GM18873 (cell line): ENCODE data around the gene PLA2G4A.

Experiments used
- ATAC-seq: cut with Tn5 transposase; IDR thresholded peaks from one replicate; pipeline ENCODE4 v1.9.1; 2021; ENCODE audit warnings: mild to moderate bottlenecking, moderate library complexity, moderate number of reproducible peaks; ENCODE audit not compliant: unreplicated experiment, low FRiP score

PLA2G4A gene

DNA sequence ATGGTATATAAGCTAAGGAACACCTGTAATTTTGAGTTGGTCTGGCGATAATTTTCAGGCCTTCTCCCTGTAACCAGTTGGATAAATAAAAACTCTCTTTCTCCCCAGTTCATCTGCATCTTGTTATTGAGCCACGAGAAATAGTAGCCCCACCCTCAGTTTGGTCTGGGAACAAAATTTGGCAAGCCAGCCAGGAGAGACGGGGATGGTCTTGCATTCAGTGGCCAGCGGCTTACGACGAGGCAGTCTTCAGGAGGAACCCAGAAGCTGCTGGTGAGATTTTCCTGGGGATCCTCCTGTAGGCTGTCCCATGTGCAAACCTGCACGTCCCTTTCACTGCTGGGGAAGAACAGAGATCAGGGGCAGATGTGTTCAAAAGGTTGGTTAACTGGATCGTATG, 174.6 kb downstream of the PLA2G4A start:
- no peak for ATAC-seq

GRCh38 chr1:187006896-187007295, 178.1 kb downstream of the PLA2G4A start:
- no peak for ATAC-seq

GRCh38 chr1:187009320-187009719, 180.6 kb downstream of the PLA2G4A start:
- no peak for ATAC-seq

- no peak for ATAC-seq
These were observed 182.0 kb downstream of the PLA2G4A start for GRCh38 chr1:187010571-187011309.

DNA sequence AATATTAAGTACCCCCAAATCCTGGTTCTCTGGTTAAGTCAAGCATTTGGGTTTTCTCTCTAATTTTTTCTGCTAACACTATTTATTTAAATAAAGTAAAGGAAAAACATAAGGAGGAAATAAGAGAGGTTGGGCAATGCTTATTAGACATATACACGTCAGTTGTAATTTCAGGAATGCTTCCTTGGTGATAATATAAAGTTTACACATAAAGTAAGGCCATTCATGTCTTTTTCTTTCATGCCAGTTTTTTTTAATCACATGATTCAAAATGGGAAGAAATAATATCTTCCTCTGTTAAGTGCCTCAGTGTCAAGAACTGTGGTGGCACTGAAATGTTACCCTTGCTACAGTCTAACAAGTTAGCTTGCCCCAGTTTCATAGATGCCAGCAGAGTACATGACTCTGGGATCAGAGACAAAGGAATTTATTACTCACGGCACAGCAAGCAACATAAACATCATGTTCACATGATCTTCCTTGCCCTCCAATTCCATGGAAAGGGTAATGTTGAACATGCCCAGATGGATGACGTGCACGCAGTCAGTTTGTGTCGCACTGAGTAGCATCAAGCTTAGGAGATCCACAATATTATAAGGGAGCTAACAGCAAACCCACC, 184.9 kb downstream of the PLA2G4A start:
- ATAC-seq, result no peak

DNA sequence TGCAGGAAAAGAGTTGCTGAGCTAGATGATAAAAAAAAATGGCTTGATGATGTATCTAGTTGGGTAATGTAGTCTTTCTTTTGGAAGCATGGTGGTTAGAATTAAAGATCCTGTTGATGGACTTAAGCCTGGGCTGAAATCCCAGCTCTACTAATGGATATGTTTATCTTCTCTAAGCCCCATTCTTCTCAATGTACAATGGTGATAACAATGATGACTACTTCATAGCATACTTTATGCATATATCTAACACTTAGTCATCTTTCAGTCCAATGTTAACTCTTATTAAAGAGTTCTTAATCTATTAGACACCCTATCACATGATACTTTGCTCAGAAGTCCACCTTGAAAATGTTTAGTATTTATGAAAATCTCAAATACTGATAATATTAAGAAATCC, 189.5 kb downstream of the PLA2G4A start:
- no peak for ATAC-seq

- no peak for ATAC-seq
These were observed 198.5 kb downstream of the PLA2G4A start for GRCh38 chr1:187027253-187027652.

DNA sequence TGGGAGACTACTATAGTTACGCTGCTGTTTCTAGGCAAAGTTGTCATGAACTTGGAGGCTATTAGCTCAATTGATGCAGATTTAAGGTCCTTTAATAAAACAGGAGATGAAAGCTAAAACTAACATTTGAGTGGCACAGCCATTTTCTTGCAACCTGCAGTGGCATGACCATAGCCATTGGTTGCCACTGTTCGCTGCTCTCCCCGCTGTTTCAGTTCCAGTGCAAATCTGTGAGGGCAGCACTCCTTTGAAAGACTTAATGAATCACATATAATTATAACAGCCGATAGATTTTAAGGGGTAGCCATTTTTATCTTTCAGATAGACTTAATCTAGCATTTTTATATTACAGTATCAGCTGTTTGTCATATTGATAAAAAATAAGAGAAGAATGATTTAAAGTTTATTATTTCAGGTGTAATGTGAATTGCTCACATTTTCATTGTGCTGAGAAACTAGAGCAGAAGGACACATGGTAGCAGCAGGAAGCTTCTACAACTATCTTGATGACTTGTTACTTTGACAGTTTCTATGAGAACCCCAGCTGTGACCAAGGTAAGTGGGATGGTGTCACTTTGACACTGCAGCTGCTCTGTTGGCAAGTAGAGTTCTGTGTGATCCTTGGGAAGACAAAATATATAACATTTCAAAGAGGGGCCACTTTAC, 203.7 kb downstream of the PLA2G4A start:
- ATAC-seq, result no peak

DNA sequence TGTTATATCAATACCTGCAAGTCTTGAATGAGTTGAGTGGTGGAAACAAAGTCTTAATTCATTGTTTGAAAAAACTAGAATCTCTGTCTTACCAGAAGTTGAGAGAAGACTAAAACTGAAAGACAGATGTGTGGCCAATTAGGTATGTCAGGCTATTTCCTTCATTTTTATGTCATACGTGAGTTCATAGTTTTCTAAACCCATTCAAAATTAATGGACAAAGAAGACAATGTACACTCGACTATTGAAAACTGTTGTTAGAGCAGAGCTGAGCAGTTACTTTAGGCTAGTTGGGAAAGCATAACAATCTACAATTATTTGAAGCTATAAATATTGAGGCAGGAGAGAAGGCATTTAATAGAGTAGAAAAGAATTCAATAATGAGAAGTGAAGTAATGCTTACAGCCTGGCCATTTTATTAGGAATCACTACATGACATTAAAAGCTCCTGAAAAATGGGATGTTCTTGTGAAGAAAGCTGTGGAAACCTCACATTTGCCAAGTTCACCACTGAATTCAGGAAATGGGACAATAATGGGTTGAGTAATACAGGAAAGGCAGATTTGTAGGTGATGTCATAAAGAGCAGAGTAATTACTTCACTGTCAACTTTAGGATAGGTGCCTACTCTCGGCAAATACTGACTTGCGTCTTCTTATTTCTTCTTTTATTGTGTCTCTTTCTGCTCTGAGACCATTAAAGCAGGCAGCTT, 204.4 kb downstream of the PLA2G4A start:
- ATAC-seq, result no peak

DNA sequence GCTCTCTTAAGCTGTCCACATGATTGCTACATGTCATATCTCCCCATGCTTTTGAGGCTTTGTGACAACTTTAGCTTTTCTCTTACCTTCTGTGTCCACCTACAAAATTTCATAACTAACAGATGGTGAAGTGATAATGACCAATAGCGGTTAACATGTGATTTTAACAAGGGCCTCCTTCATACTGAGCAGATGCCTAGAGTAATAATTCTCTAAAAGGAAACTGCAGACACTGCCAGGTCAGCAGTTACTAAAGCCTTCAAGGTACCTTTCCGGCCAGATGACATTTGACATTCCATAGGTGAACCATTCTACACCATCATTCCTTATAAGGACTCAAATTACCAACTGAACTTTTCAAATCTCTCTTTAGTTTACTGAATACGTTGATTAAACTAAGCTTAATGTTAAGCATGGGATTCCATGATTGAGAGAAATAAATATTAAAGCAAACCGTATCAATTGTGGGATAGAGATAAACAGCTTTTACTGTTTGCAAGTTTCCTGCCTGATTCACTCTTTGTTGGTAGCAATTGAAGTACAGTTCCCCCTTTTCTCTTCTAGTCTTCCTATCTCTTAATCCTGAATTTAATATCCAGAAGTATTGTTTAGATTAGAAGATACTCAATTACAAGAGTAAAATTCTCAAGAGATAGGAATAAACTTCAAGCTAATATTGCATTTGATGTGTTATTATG, 205.1 kb downstream of the PLA2G4A start:
- no peak for ATAC-seq

GRCh38 chr1:187034501-187034900, 205.8 kb downstream of the PLA2G4A start:
- ATAC-seq, result no peak

GRCh38 chr1:187037973-187038553, 209.3 kb downstream of the PLA2G4A start:
- no peak for ATAC-seq
